HL-60 (cell line): ENCODE data around the gene SLC4A8.

Experiments used
- DNase-seq, 2 experiments: peaks; one replicate each; pipeline ENCODE4 v3.0.0-alpha.2; 2010 to 2020; ENCODE audit warnings: low read depth in 1 of 2, low spot score in 1 of 2
- H3K27ac ChIP-seq: fragments of 250-450 bp; sonication (Bioruptor Pico); replicated peaks from 2 replicates; pipeline ENCODE4 v1.5.1; 2020; ENCODE audit warnings: mild to moderate bottlenecking, moderate library complexity
- H3K27me3 ChIP-seq: fragments of 250-450 bp; sonication (Bioruptor Pico); 2 replicates; pipeline ENCODE4 v1.5.1; 2021; ENCODE audit warnings: mild to moderate bottlenecking, moderate library complexity; ENCODE audit not compliant: insufficient read depth, poor library complexity, severe bottlenecking
- H3K4me3 ChIP-seq: replicated peaks from 2 replicates; pipeline ENCODE4 v1.5.1; 2011; ENCODE audit warnings: mild to moderate bottlenecking, control low read depth, low read length; ENCODE audit not compliant: insufficient read depth
- CTCF ChIP-seq: IDR thresholded peaks from one replicate; pipeline ENCODE4 v1.5.1; 2011; ENCODE audit warnings: low read length, control low read depth, inconsistent platforms; ENCODE audit not compliant: insufficient read depth
- GABPA ChIP-seq: IDR thresholded peaks from 2 replicates; pipeline ENCODE4 v1.6.1; 2012; ENCODE audit warnings: low read depth
- POLR2AphosphoS5 ChIP-seq: IDR thresholded peaks from 2 replicates; pipeline ENCODE4 v1.6.1; 2012; ENCODE audit warnings: low read depth
- REST ChIP-seq: IDR thresholded peaks from 2 replicates; pipeline ENCODE4 v1.6.1; 2012; ENCODE audit warnings: low read depth; ENCODE audit not compliant: insufficient replicate concordance
- SPI1 ChIP-seq: IDR thresholded peaks from 2 replicates; pipeline ENCODE4 v1.6.1; 2012; ENCODE audit warnings: low read depth, mild to moderate bottlenecking, borderline replicate concordance

The SLC4A8 gene

GRCh38 chr12:51482929-51483697 lies 58.5 kb downstream of the SLC4A8 start:
- H3K27ac ChIP-seq: no peak overlapping the region
- no peak for TF ChIP-seq REST
- TF ChIP-seq SPI1: no peak
- TF ChIP-seq CTCF: no peak
- no peak for TF ChIP-seq POLR2AphosphoS5
- no peak for TF ChIP-seq GABPA
- H3K4me3 ChIP-seq: no peak overlapping the region

GRCh38 chr12:51484119-51484518 lies 59.5 kb downstream of the SLC4A8 start:
- no peak overlapping the region for H3K4me3 ChIP-seq
- DNase-seq: no peak
- TF ChIP-seq CTCF (no peak), POLR2AphosphoS5 (no peak), REST (no peak), GABPA (no peak), SPI1 (no peak)
- H3K27ac ChIP-seq: no peak overlapping the region
- no peaks in the 10 kb centered on the region for H3K27me3 ChIP-seq

More at GRCh38 chr12:51482929-51483697, 58.5 kb downstream of the SLC4A8 start:
- no peaks in the 10 kb centered on the region for H3K27me3 ChIP-seq
- DNase-seq: no peak

GRCh38 chr12:51488281-51488680 lies 63.6 kb downstream of the SLC4A8 start:
- Histone ChIP-seq H3K4me3 (no peak overlapping the region), H3K27me3 (no peaks in the 10 kb centered on the region), H3K27ac (no peak overlapping the region)
- TF ChIP-seq GABPA (no peak), REST (no peak), SPI1 (no peak), POLR2AphosphoS5 (no peak), CTCF (no peak)
- DNase-seq: no peak
